Endothelial cell of umbilical vein (primary cell): ENCODE results near the gene PAX5. TPM values are rescaled to one million over a fixed set of nuclear protein-coding genes. Genes with fewer than 3 reads are reported as not detected.

ENCODE experiments used
- BruUV-seq: library from RNA; stranded (reverse); fragments of 400-500 nt; replicated peaks from 2 replicates; lab custom pipeline; 2021; lab: Mats Ljungman, UMichigan
- CTCF ChIA-PET: fragments of 300-600, 350-600 bp; sonication (Branson Sonifier 250); formaldehyde crosslinking; loops from one replicate; lab custom pipeline; 2021; ENCODE audit warnings: antibody characterized with exemption, inconsistent platforms; lab: Charles Lee
- POLR2A ChIA-PET: fragments of 300-600, 350-600 bp; sonication (Branson Sonifier 250); formaldehyde crosslinking; loops from one replicate; lab custom pipeline; 2021; ENCODE audit warnings: antibody characterized with exemption, inconsistent platforms; lab: Charles Lee
- DNase-seq: peaks from one replicate; pipeline ENCODE4 v3.0.0-alpha.2; 2011; ENCODE audit warnings: low read depth, low spot score
- FAIRE-seq: peaks from 2 replicates; lab custom pipeline; 2011; peaks lifted over from hg19 to GRCh38; lab: Jason Lieb, UNC
- H2AFZ ChIP-seq: 2 replicates; pipeline ENCODE4 v1.6.0; 2012; ENCODE audit warnings: low read depth, low read length, control low read depth, inconsistent platforms
- H3K27ac ChIP-seq: 2 replicates; pipeline ENCODE4 v1.5.1; 2011; ENCODE audit warnings: low read depth, mild to moderate bottlenecking, control low read depth, low read length, moderate library complexity; ENCODE audit not compliant: insufficient read depth
- H3K27me3 ChIP-seq, 2 experiments: 2 replicates each; pipeline versions ENCODE4 v1.6.0 to v1.6.1; 2011; ENCODE audit warnings: low read length in 2 of 2, mixed read lengths in 1 of 2; ENCODE audit not compliant: control insufficient read depth in 2 of 2, insufficient read depth in 2 of 2
- H3K36me3 ChIP-seq, 2 experiments: 2 replicates in 1 of 2; 3 replicates in 1 of 2; pipeline ENCODE4 v1.5.1; 2011; ENCODE audit warnings: low read length in 2 of 2, mild to moderate bottlenecking in 1 of 2, moderate library complexity in 1 of 2; ENCODE audit not compliant: control insufficient read depth in 2 of 2, insufficient read depth in 2 of 2; ENCODE audit errors: extremely low read depth in 1 of 2
- H3K4me1 ChIP-seq: 3 replicates; pipeline ENCODE4 v1.5.1; 2011; ENCODE audit warnings: mild to moderate bottlenecking, low read length; ENCODE audit not compliant: control insufficient read depth, insufficient read depth; ENCODE audit errors: extremely low read depth
- H3K4me2 ChIP-seq: 2 replicates; pipeline ENCODE4 v1.6.1; 2011; ENCODE audit warnings: low read length, control low read depth, mixed read lengths; ENCODE audit not compliant: insufficient read depth
- H3K4me3 ChIP-seq, 3 experiments: fragments of 200-600 bp in 1 of 3; sonication (generic), shearing (Covaris generic) in 1 of 3; replicated peaks in 1 of 3; 2 replicates each; pipeline ENCODE4 v1.5.1; 2011 to 2016; ENCODE audit warnings: control low read depth in 3 of 3, low read length in 3 of 3, mild to moderate bottlenecking in 2 of 3, inconsistent platforms in 1 of 3, low read depth in 1 of 3, moderate library complexity in 1 of 3; ENCODE audit not compliant: insufficient read depth in 1 of 3
- H3K79me2 ChIP-seq: 2 replicates; pipeline ENCODE4 v1.6.0; 2012; ENCODE audit warnings: low read length, inconsistent platforms; ENCODE audit not compliant: control insufficient read depth, insufficient read depth
- H3K9ac ChIP-seq: replicated peaks from 2 replicates; pipeline ENCODE3; 2011; ENCODE audit warnings: low read length, control low read depth; ENCODE audit not compliant: insufficient read depth; ENCODE audit errors: extremely low read depth
- H3K9me1 ChIP-seq: replicated peaks from 3 replicates; pipeline ENCODE4 v1.6.0; 2011; ENCODE audit warnings: mild to moderate bottlenecking, low read length; ENCODE audit not compliant: control insufficient read depth, insufficient read depth; ENCODE audit errors: extremely low read depth
- H3K9me3 ChIP-seq: replicated peaks from 2 replicates; pipeline ENCODE4 v1.5.1; 2012; ENCODE audit warnings: low read length, inconsistent platforms; ENCODE audit not compliant: control insufficient read depth, insufficient read depth
- H4K20me1 ChIP-seq: replicated peaks from 2 replicates; pipeline ENCODE3; 2011; ENCODE audit warnings: mild to moderate bottlenecking, low read length; ENCODE audit not compliant: control insufficient read depth, insufficient read depth; ENCODE audit errors: extremely low read depth
- CTCF ChIP-seq, 2 donors: IDR thresholded peaks; 1 replicate in 1 of 2; 2 replicates in 1 of 2; pipeline ENCODE4 v1.5.1; 2011; ENCODE audit warnings: low read length in 2 of 2, mild to moderate bottlenecking in 2 of 2, moderate library complexity in 2 of 2, control low read depth in 1 of 2, inconsistent platforms in 1 of 2, low read depth in 1 of 2; ENCODE audit not compliant: insufficient read depth in 1 of 2; ENCODE audit errors: extremely low read depth in 1 of 2
- EZH2 ChIP-seq: IDR thresholded peaks from 2 replicates; pipeline ENCODE4 v1.6.1; 2012; ENCODE audit warnings: borderline replicate concordance, low read depth, mild to moderate bottlenecking, moderate library complexity, low read length, inconsistent platforms; ENCODE audit not compliant: severe bottlenecking
- FOS ChIP-seq: IDR thresholded peaks from 2 replicates; pipeline ENCODE4 v1.6.1; 2011; ENCODE audit warnings: mild to moderate bottlenecking, low read length, moderate library complexity, borderline replicate concordance; ENCODE audit not compliant: insufficient read depth
- GATA2 ChIP-seq: IDR thresholded peaks from 2 replicates; pipeline ENCODE4 v1.7.0; 2011; ENCODE audit warnings: low read depth, mild to moderate bottlenecking, moderate library complexity, mixed read lengths, low read length; ENCODE audit not compliant: insufficient read length, insufficient read depth
- JUN ChIP-seq: IDR thresholded peaks from 2 replicates; pipeline ENCODE4 v1.6.1; 2011; ENCODE audit warnings: borderline replicate concordance, low read depth; ENCODE audit not compliant: insufficient read length, insufficient read depth
- MAX ChIP-seq: IDR thresholded peaks from 2 replicates; pipeline ENCODE4 v1.6.1; 2011; ENCODE audit not compliant: insufficient read depth, insufficient read length
- MYC ChIP-seq: IDR thresholded peaks from one replicate; pipeline ENCODE4 v1.6.1; 2011; ENCODE audit warnings: mild to moderate bottlenecking, low read depth, low read length
- POLR2A ChIP-seq: IDR thresholded peaks from 2 replicates; pipeline ENCODE4 v1.6.1; 2012; ENCODE audit warnings: low read depth, mild to moderate bottlenecking, control low read depth, low read length
- POLR2AphosphoS5 ChIP-seq: IDR thresholded peaks from 2 replicates; pipeline ENCODE4 v1.6.1; 2012; ENCODE audit warnings: low read depth, mild to moderate bottlenecking, control low read depth, low read length, moderate library complexity; ENCODE audit not compliant: insufficient read depth
- dilution Hi-C: fragments of 300-500 bp; cut with MboI; formaldehyde crosslinking; loops from one replicate; pipeline ENCODE4 v1.15.0; 2019; ENCODE audit warnings: low sequenced_read_pairs; ENCODE audit not compliant: extremely low pct_ligation_motif_present
- intact Hi-C: fragments of 100-400 bp; cut with micrococcal nuclease; formaldehyde crosslinking; loops from one replicate; pipeline ENCODE4 v1.10.0; 2022
- polyA plus RNA-seq, 4 experiments: library from polyadenylated mRNA; depleted of rRNA in 3 of 4; stranded (reverse) in 3 of 4; unstranded in 1 of 4; fragments of >200 nt; gene quantifications; 2 replicates each; pipeline versions ENCODE4 v1.2.1 to v1.2.3, GENCODE V29; 2011 to 2012; ENCODE audit warnings: missing spikeins in 1 of 4
- total RNA-seq: library from RNA; stranded (reverse); gene quantifications from 2 replicates; pipeline ENCODE4 v1.2.3, GENCODE V29; 2021

The PAX5 gene
- total and polyA plus RNA-seq, 2 donors (not counting 3 experiments of a cell fraction or from before 2014, with no cell fraction given) = not detected

GRCh38 chr9:36905101-36906066 lies 128.7 kb downstream of the PAX5 start:
- Histone ChIP-seq H3K4me2 (no peak overlapping the region), H4K20me1 (no peaks in the 10 kb centered on the region), H3K9me3 (no peaks in the 10 kb centered on the region), H3K4me1 (peaks cover 3% of the 10 kb centered on the region), H3K4me3 (no peak overlapping the region), H3K79me2 (no peaks in the 10 kb centered on the region), H2AFZ (no peak overlapping the region), H3K27ac (no peak overlapping the region), H3K36me3 (no peaks in the 10 kb centered on the region), H3K9me1 (no peaks in the 10 kb centered on the region), H3K9ac (no peak overlapping the region), H3K27me3 (peaks cover 21 to 22% of the 10 kb centered on the region in 2 experiments)
- FAIRE-seq (no peak), DNase-seq (no peak)
- dilution Hi-C loops = no loop called here
- ChIA-PET POLR2A (no interaction called here), CTCF (interaction anchor here (1.8 to 2.6 kb wide), 2 partner anchors 8 to 32 kb away, joined by 7 to 14 read pairs; no protein-coding TSS in a partner anchor)
- no peak for TF ChIP-seq MAX
- TF ChIP-seq POLR2A = no peak
- no peak for TF ChIP-seq CTCF (IDR thresholded peaks at IDR 0.05; ENCODE audit: extremely low read depth in 1 of 2, insufficient read depth in 1 of 2, low read depth in 1 of 2, low read length in 2 of 2)
- no peak for TF ChIP-seq FOS
- no peak for TF ChIP-seq EZH2
- TF ChIP-seq GATA2 = no peak
- no peak for TF ChIP-seq MYC
- TF ChIP-seq JUN = no peak
- TF ChIP-seq POLR2AphosphoS5 = no peak
- BruUV-seq = no TSS peak
- intact Hi-C loops = no loop called here
